Medulla oblongata (tissue), 1 donor: ENCODE measurements around the gene FBXL19.
"Not testable (repeated sequence)": the region's sequence is repeated elsewhere in the genome, so short reads cannot be mapped to it uniquely, and the experiment has no call there.

Experiments used
- DNase-seq: peaks from one replicate; pipeline ENCODE4 v3.0.0-alpha.2; 2015; ENCODE audit errors: extremely low spot score

Gene FBXL19

GRCh38 chr16:30922420-30922959 lies 882 bp upstream of the FBXL19 start:
- DNase-seq = peak; percentile 100

- peak; percentile 100 for DNase-seq
These were observed 324 bp upstream of the FBXL19 start for GRCh38 chr16:30922960-30923535.

GRCh38 chr16:30924076-30924912 lies 922 bp downstream of the FBXL19 start:
- DNase-seq = no peak

DNA sequence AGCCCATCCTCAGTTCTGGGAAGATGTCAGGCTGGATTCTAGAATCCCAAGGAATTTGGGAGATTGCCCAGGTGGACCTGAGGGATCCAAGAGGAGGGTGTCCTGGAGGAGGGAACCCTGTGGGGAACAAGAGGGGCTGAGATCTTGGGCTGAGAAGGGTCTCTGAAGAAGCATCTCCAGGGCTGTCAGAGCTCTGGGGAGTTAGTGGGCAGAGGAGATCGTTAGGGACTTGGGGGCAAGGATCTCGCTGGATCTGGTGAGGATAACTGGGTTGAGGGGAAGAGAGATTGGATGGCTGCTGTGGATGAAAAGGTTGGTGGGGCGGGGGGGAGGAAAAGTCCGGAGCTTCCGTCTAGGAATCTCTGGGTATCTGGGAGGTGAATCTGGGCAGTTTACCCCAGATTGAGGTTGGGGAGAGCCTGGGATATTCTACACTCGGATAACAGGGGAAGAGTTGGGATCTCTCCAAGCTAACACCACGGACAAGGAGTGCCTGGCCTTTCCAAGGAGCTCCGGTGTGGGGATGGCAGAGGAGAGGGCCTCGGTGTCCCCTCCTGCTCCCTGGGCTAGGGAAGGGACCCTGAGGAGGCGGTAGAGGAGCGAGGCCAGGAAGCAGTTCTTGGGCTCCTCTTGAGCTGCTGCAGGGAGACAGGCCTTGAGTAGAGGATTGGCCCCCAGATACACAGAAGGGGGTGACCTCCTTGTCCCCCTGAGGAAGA lies 1.7 kb downstream of the FBXL19 start:
- no peak for DNase-seq

- no peak for DNase-seq
These were observed 2.2 kb downstream of the FBXL19 start for GRCh38 chr16:30925632-30925987.

- DNase-seq = no peak
These were observed 2.8 kb downstream of the FBXL19 start for GRCh38 chr16:30925995-30926811.

DNA sequence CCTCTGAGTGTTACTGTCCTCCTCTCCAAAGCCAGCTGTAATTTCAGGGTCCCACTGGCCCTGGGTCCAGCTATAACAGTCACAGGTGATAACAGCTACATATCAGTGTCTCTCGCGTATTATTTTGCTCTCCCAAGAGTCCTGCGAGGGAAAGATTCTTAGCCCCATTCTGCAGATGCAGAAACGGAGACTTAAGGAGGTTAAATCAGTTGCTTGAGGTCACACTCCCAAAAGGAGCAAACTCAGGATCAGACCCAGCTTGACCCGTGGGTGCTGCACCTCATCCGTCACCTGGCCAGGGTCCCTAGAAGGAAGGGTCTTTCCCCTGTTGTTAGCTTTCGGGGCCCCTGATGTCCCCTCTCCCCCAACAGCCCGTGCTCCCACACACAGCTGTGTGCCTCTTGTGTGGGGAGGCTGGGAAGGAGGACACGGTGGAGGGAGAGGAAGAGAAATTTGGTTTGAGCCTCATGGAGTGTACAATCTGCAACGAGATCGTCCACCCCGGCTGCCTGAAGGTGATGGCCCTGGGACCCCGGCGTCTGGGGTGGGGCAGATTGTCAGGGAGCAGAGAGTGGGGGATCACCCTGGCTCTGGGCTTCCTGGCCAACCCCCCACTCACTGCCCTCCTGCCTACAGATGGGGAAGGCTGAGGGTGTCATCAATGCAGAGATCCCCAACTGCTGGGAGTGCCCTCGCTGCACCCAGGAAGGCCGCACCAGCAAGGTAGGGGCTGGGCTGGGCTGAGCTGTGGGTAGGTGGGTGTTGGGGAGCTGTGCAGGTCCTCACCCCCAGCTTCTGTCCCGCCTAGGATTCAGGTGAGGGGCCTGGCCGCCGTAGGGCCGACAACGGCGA lies 3.8 kb downstream of the FBXL19 start:
- no peak for DNase-seq

- DNase-seq = peak; percentile 70
These were observed 4.5 kb downstream of the FBXL19 start for GRCh38 chr16:30927789-30928378.

DNA sequence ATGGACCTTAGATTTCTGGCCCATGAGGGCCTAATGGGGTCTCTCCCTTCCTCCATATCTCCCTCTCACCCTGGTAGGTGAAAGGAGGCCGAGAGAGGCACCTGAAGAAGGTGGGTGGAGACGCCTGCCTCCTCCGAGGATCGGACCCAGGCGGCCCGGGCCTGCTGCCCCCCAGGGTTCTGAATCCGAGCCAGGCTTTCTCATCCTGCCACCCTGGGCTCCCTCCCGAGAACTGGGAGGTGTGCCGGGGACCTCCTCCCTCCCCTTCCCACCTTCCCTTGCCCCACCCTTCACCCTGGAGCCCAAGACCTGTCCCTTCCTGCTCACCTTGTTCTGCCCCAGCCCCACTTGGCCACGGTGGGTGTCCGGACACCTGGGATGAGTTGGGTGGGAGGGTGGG lies 5.0 kb downstream of the FBXL19 start:
- no peak for DNase-seq

GRCh38 chr16:30929167-30929566 lies 5.8 kb downstream of the FBXL19 start:
- DNase-seq = no peak

- DNase-seq = no peak
These were observed 6.8 kb downstream of the FBXL19 start for GRCh38 chr16:30930160-30930571.

DNA sequence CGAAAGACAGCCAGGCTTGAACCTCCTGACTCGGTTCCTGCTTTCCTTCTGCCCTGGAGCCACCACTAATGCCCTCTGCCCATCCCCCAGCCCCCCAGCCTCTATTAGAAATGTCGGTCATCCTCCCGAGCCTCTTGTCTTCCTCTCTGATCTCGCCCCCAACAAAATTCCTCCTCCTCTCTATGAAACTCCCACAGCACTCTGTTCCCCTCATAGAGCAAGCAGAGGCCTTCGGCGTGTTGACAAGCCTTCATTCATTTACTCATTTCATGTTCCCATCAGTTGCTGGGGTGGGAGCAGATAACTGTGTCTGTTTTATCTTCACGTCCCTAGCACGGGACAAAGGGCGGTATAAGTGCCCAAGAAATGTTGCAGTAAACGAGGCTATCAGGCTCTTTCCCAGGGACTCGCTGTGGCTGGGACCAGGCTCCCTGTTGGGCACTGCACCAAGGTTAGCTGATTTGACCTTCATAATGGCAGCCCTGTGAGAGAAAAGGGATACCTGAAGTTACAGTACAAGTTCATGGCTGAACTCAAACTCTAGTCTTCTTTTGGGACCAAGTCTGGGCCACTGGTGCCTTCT lies 7.8 kb downstream of the FBXL19 start:
- DNase-seq = no peak

GRCh38 chr16:30934827-30935557 lies 11.6 kb downstream of the FBXL19 start:
- DNase-seq = no peak

DNA sequence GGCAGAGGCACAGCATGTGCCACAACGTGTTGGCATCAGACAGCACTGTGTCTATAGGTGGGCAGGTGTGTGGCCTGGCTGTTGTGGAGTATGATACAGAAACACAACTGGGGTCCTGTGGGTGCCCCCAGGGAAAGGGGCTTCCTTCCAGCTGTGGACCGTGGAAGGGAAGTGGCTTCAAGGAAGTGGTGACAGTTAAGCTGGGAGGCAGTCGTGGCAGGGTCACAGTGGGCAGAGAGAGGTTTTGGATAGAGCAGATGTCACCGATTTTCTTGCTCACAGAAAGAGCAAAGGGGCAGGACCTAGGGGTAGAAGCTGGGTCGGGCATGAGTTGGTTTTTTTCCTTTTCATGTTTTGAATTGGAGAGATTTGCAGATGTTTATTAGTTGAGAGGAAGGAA lies 14.3 kb downstream of the FBXL19 start:
- no peak for DNase-seq

DNA sequence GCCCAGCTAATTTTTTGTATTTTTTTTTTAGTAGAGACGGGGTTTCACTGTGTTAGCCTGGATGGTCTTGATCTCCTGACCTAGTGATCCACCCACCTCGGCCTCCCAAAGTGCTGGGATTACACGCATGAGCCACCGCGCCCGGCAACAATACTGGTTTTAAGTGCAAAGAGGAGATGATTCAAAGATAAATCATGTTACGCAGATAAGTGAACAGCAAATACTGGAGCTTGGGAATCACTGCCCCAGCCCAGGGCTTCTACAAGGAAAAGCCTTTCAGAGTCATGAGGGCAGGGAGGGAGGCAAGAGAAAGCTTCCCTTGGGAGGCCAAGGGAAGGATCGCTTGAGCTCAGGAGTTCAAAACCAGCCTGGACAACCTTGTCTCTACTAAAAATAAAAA lies 16.2 kb downstream of the FBXL19 start:
- not testable (repeated sequence) for DNase-seq

DNA sequence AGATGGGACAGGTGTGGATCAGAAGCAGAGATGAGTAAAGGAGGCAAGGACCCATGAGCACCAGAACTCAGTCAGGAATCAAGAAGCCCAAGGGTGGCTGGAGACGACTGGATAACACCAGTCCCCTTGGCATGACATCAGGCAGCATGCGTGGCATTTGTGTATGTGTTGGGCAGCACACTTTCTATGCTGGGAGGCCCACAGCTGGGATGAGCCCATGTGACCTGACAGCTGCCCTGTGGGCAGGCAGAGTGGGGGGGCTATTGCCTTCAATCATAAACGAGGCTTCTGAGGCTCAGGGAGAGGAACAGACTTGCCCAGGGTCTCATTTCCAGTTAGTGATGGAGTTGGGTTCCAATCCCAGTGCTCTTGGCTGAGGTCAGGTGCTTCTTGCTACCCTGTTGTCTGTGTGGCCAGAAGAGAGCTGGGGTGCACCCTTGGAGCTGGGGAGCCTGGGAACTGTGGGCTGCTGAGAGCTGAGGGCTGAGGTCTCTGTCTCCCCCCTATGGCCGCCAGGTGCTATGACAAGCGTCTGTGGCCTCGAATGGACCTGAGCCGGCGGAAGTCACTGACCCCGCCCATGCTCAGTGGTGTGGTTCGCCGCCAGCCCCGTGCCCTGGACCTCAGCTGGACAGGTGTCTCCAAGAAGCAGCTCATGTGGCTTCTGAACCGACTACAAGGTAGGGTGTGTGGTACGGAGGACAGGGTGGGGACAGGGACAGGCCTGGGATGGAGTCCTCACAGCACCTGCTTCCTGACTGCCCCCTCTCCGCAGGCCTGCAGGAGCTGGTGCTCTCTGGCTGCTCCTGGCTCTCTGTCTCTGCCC lies 18.4 kb downstream of the FBXL19 start:
- peak; percentile 63 for DNase-seq

DNA sequence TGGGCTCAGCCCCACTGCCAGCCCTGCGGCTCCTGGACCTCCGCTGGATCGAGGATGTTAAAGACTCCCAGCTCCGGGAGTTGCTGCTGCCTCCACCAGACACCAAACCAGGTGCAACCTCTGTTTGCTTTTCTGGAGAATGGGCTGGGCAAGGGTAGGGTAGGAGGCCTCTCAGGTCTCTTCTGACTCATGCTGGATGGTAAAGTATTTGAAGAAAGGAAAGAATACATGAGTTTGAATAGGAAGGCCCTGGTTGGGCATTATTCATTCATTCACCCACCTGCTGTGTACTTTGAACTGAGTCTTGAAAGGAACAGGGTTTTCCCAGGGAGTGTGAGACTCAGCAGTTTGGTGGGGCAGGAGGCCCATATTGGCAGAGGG lies 19.0 kb downstream of the FBXL19 start:
- no peak for DNase-seq

DNA sequence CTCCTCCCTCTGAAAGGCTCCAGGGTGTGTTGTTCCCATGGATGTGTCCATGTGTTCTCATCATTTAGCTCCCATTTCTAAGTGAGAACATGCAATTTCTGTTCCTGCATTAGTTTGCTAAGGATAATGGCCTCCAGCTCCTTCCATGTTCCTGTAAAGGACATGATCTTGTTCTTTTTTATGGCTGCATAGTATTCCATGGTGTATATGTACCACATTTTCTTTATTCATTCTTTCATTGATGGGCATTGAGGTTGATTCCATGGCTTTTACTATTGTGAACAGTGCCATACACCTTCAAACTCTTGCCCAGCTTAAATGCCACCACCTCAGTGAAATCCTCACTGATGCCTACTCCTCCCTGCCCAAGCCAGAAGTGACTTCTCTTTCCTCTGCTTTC lies 21.0 kb downstream of the FBXL19 start:
- no peak for DNase-seq
